Type B pancreatic cell (in vitro differentiated cells): ENCODE data around the gene RNF152. TPM values are rescaled to one million over a fixed set of nuclear protein-coding genes. Genes with fewer than 3 reads are reported as not detected.

Experiments used
- DNase-seq: peaks from one replicate; pipeline ENCODE4 v3.0.0; 2021; ENCODE audit warnings: mixed read lengths; ENCODE audit not compliant: unreplicated experiment; ENCODE audit errors: extremely low spot score
- H3K27ac Mint-ChIP-seq: 2 replicates; pipeline ENCODE4 v1.8.0; 2021; ENCODE audit warnings: mild to moderate bottlenecking, mixed read lengths
- H3K27me3 Mint-ChIP-seq: 2 replicates; pipeline ENCODE4 v1.8.0; 2021; ENCODE audit warnings: mixed read lengths
- H3K36me3 Mint-ChIP-seq: 2 replicates; pipeline ENCODE4 v1.8.0; 2021; ENCODE audit warnings: mixed read lengths
- H3K4me1 Mint-ChIP-seq: one replicate; pipeline ENCODE4 v1.8.0; 2021; ENCODE audit warnings: mixed read lengths; ENCODE audit not compliant: unreplicated experiment
- H3K4me3 Mint-ChIP-seq: 2 replicates; pipeline ENCODE4 v1.8.0; 2021; ENCODE audit warnings: mild to moderate bottlenecking, mixed read lengths
- H3K9me3 Mint-ChIP-seq: 2 replicates; pipeline ENCODE4 v1.8.0; 2021; ENCODE audit warnings: mixed read lengths
- CTCF ChIP-seq: fragments of 200-600 bp; sonication (generic); conservative IDR thresholded peaks from 2 replicates; pipeline ENCODE4 v1.5.0; 2021; ENCODE audit warnings: antibody characterized with exemption, mild to moderate bottlenecking
- total RNA-seq: library from RNA; stranded (reverse); gene quantifications from 2 replicates; pipeline ENCODE4 v1.2.1, GENCODE V29; 2021; ENCODE audit warnings: low replicate concordance

RNF152 gene
- total RNA-seq, 1 donor from 2014 or later: 23.6 TPM

- H3K4me3 Mint-ChIP-seq: peak overlapping the region; percentile 11
- no peak for DNase-seq
- peaks cover 22% of the 10 kb centered on the region for H3K4me1 Mint-ChIP-seq
- H3K9me3 Mint-ChIP-seq: peaks cover 6% of the 10 kb centered on the region
- H3K27me3 Mint-ChIP-seq: no peaks in the 10 kb centered on the region
- peaks cover 34% of the 10 kb centered on the region for H3K36me3 Mint-ChIP-seq
- H3K27ac Mint-ChIP-seq: peak overlapping the region; percentile 29
- TF ChIP-seq CTCF: no peak
Observed at GRCh38 chr18:61861372-61861771, 31.4 kb downstream of the RNF152 start.

GRCh38 chr18:61860302-61860701, 32.5 kb downstream of the RNF152 start:
- no peak for TF ChIP-seq CTCF
- Mint-ChIP-seq H3K9me3 (peaks cover 6% of the 10 kb centered on the region), H3K4me1 (peaks cover 19% of the 10 kb centered on the region), H3K36me3 (peaks cover 31% of the 10 kb centered on the region), H3K4me3 (no peak overlapping the region), H3K27me3 (no peaks in the 10 kb centered on the region), H3K27ac (no peak overlapping the region)
- no peak for DNase-seq

- H3K27me3 Mint-ChIP-seq: no peaks in the 10 kb centered on the region
- TF ChIP-seq CTCF: no peak
- no peak overlapping the region for H3K27ac Mint-ChIP-seq
- H3K36me3 Mint-ChIP-seq: peaks cover 32% of the 10 kb centered on the region
- peaks cover 25% of the 10 kb centered on the region for H3K4me1 Mint-ChIP-seq
- no peak overlapping the region for H3K4me3 Mint-ChIP-seq
- no peak for DNase-seq
- peaks cover 6% of the 10 kb centered on the region for H3K9me3 Mint-ChIP-seq
Observed at GRCh38 chr18:61859113-61859512, 33.7 kb downstream of the RNF152 start.

- Mint-ChIP-seq H3K9me3 (peaks cover 6% of the 10 kb centered on the region), H3K27ac (peak overlapping the region; percentile 23), H3K4me1 (peaks cover 44% of the 10 kb centered on the region), H3K27me3 (no peaks in the 10 kb centered on the region), H3K4me3 (no peak overlapping the region), H3K36me3 (peaks cover 29% of the 10 kb centered on the region)
- TF ChIP-seq CTCF: no peak
- no peak for DNase-seq
Observed at GRCh38 chr18:61856678-61857077, 36.1 kb downstream of the RNF152 start.

- TF ChIP-seq CTCF: no peak
- no peak overlapping the region for H3K27ac Mint-ChIP-seq
- no peaks in the 10 kb centered on the region for H3K9me3 Mint-ChIP-seq
- no peaks in the 10 kb centered on the region for H3K27me3 Mint-ChIP-seq
- H3K4me3 Mint-ChIP-seq: no peak overlapping the region
- DNase-seq: no peak
- H3K36me3 Mint-ChIP-seq: peaks cover 23% of the 10 kb centered on the region
- H3K4me1 Mint-ChIP-seq: peaks cover 44% of the 10 kb centered on the region
Observed at GRCh38 chr18:61855449-61856378, 37.1 kb downstream of the RNF152 start.
